Glutamatergic neuron (in vitro differentiated cells): ENCODE results near the gene LRRC52. TPM values are rescaled to one million over a fixed set of nuclear protein-coding genes. Genes with fewer than 3 reads are reported as not detected.

Source experiments
- DNase-seq: peaks from one replicate; pipeline ENCODE4 v3.0.0; 2022
- H3K27ac Mint-ChIP-seq: one replicate; pipeline ENCODE4 v1.8.0; 2020; ENCODE audit warnings: mild to moderate bottlenecking, mixed read lengths, inconsistent platforms; ENCODE audit not compliant: unreplicated experiment
- H3K27me3 Mint-ChIP-seq: one replicate; pipeline ENCODE4 v1.8.0; 2020; ENCODE audit warnings: mild to moderate bottlenecking, moderate library complexity, mixed read lengths, inconsistent platforms; ENCODE audit not compliant: unreplicated experiment
- H3K36me3 Mint-ChIP-seq: one replicate; pipeline ENCODE4 v1.8.0; 2020; ENCODE audit warnings: mild to moderate bottlenecking, mixed read lengths, inconsistent platforms; ENCODE audit not compliant: unreplicated experiment
- H3K4me1 Mint-ChIP-seq: one replicate; pipeline ENCODE4 v1.8.0; 2020; ENCODE audit warnings: mild to moderate bottlenecking, low read depth, mixed read lengths, inconsistent platforms; ENCODE audit not compliant: unreplicated experiment
- H3K4me3 Mint-ChIP-seq: one replicate; pipeline ENCODE4 v1.8.0; 2020; ENCODE audit warnings: mild to moderate bottlenecking, mixed read lengths, inconsistent platforms; ENCODE audit not compliant: unreplicated experiment
- H3K9me3 Mint-ChIP-seq: one replicate; pipeline ENCODE4 v1.8.0; 2020; ENCODE audit warnings: mild to moderate bottlenecking, moderate library complexity, mixed read lengths, inconsistent platforms; ENCODE audit not compliant: unreplicated experiment
- total RNA-seq: library from RNA; stranded (reverse); fragmentation: NEBNext Ultra II Directional; extraction: Animal tissue kit (Norgen Biotek cat#: 25700); gene quantifications from one replicate; pipeline ENCODE4 v1.2.1, GENCODE V29; 2021; ENCODE audit not compliant: unreplicated experiment
- TF ChIP-seq, protein P1 (sequence below): fragments of 200-600 bp; sonication (generic); IDR thresholded peaks from one replicate; pipeline ENCODE4 v1.5.0; 2021; ENCODE audit not compliant: partially characterized antibody, unreplicated experiment

Gene LRRC52
- total RNA-seq, 1 donor from 2014 or later = not detected

GRCh38 chr1:165562571-165562970 is 18.8 kb downstream of the LRRC52 start:
- DNase-seq = no peak
- Mint-ChIP-seq H3K36me3 (no peaks in the 10 kb centered on the region), H3K9me3 (no peaks in the 10 kb centered on the region), H3K27me3 (peaks cover 1% of the 10 kb centered on the region), H3K4me3 (no peak overlapping the region), H3K4me1 (no peaks in the 10 kb centered on the region), H3K27ac (no peak overlapping the region)
- TF ChIP-seq, protein P1, sequence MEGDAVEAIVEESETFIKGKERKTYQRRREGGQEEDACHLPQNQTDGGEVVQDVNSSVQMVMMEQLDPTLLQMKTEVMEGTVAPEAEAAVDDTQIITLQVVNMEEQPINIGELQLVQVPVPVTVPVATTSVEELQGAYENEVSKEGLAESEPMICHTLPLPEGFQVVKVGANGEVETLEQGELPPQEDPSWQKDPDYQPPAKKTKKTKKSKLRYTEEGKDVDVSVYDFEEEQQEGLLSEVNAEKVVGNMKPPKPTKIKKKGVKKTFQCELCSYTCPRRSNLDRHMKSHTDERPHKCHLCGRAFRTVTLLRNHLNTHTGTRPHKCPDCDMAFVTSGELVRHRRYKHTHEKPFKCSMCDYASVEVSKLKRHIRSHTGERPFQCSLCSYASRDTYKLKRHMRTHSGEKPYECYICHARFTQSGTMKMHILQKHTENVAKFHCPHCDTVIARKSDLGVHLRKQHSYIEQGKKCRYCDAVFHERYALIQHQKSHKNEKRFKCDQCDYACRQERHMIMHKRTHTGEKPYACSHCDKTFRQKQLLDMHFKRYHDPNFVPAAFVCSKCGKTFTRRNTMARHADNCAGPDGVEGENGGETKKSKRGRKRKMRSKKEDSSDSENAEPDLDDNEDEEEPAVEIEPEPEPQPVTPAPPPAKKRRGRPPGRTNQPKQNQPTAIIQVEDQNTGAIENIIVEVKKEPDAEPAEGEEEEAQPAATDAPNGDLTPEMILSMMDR = no peak

- Mint-ChIP-seq H3K27me3 (peaks cover 1% of the 10 kb centered on the region), H3K9me3 (no peaks in the 10 kb centered on the region), H3K27ac (no peak overlapping the region), H3K4me1 (no peaks in the 10 kb centered on the region), H3K36me3 (no peaks in the 10 kb centered on the region), H3K4me3 (no peak overlapping the region)
- DNase-seq = no peak
- TF ChIP-seq, protein P1 = no peak
Observed at GRCh38 chr1:165563551-165563950, 19.8 kb downstream of the LRRC52 start.

DNA sequence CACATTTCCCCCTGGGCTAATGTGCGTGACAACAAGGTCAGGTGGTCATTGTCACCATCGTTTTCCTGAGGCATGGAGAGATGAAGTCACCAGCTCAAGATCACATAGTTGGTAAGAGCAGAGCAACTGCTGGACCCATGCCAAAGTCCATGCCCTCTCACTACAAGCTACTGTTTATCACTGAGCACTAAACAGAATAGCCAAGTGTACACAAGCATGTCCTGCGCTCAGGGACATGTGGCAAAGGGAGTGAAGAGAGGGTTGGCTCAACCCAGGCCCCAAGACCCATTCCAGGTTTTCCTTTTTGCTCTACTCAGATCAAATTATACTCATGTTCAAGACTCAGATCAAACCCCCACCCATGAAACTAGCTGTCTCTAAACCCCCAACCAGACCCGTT is 20.8 kb downstream of the LRRC52 start:
- Mint-ChIP-seq H3K4me1 (no peaks in the 10 kb centered on the region), H3K27me3 (peaks cover 1% of the 10 kb centered on the region), H3K27ac (no peak overlapping the region), H3K4me3 (no peak overlapping the region), H3K36me3 (no peaks in the 10 kb centered on the region), H3K9me3 (no peaks in the 10 kb centered on the region)
- TF ChIP-seq, protein P1 = no peak
- no peak for DNase-seq

DNA sequence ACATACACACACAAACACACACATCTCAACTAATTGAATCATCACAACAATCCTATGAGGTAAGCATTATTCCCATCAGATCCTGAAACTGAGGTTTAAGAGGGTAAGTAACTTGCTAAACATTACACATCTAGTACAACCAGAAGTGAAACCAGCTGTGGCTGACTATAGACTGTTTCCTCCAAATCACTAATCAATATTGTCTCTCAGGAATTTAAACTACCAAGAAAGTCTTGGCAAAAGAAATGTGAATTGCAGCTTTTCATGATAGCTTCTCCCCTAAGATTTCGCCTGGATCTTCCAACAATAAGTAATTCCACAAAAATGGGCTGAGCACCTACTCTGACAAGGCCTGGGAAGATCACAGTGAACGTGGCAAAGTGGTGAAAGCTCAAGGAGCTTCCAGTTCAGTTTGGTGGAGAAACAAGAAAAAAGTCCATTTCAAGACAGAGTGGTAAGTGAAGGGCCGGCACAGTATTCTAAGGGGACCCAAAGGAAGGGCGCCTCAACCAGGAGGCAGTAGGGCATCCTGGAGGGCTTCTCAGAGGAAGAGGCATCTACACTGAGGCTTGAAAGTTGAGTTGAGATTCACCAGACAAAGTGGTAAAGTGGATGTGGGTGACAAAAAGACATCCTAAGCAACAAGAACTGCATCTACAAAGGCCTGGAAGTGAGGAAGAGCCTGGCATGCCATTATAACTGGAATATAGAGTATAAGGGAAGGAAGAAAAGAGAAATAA is 22.1 kb downstream of the LRRC52 start:
- no peaks in the 10 kb centered on the region for H3K36me3 Mint-ChIP-seq
- H3K27ac Mint-ChIP-seq = no peak overlapping the region
- peaks cover 7% of the 10 kb centered on the region for H3K4me1 Mint-ChIP-seq
- H3K9me3 Mint-ChIP-seq = no peaks in the 10 kb centered on the region
- DNase-seq = no peak
- peaks cover 1% of the 10 kb centered on the region for H3K27me3 Mint-ChIP-seq
- TF ChIP-seq, protein P1 = no peak
- no peak overlapping the region for H3K4me3 Mint-ChIP-seq

- Mint-ChIP-seq H3K27me3 (no peaks in the 10 kb centered on the region), H3K9me3 (no peaks in the 10 kb centered on the region), H3K36me3 (no peaks in the 10 kb centered on the region), H3K27ac (no peak overlapping the region), H3K4me1 (peaks cover 7% of the 10 kb centered on the region), H3K4me3 (no peak overlapping the region)
- no peak for DNase-seq
- TF ChIP-seq, protein P1 = no peak
Observed at GRCh38 chr1:165570078-165570477, 26.3 kb downstream of the LRRC52 start.
